Osteocyte (in vitro differentiated cells): ENCODE measurements around the gene DEGS2. TPM values are rescaled to one million over a fixed set of nuclear protein-coding genes. Genes with fewer than 3 reads are reported as not detected.
A peak's percentile ranks its signal among the peaks of the same experiment; 100 is the strongest.
"Not testable (repeated sequence)": the region's sequence is repeated elsewhere in the genome, so short reads cannot be mapped to it uniquely, and the experiment has no call there.

ENCODE experiments used
- DNase-seq: peaks from one replicate; pipeline ENCODE4 v3.0.0; 2021; ENCODE audit warnings: mixed read lengths; ENCODE audit not compliant: unreplicated experiment; ENCODE audit errors: extremely low spot score
- H3K27ac Mint-ChIP-seq: one replicate; pipeline ENCODE4 v1.8.0; 2021; ENCODE audit warnings: mild to moderate bottlenecking, mixed read lengths; ENCODE audit not compliant: unreplicated experiment
- H3K27me3 Mint-ChIP-seq: one replicate; pipeline ENCODE4 v1.8.0; 2021; ENCODE audit warnings: mixed read lengths; ENCODE audit not compliant: unreplicated experiment
- H3K36me3 Mint-ChIP-seq: one replicate; pipeline ENCODE4 v1.8.0; 2021; ENCODE audit warnings: mixed read lengths; ENCODE audit not compliant: unreplicated experiment
- H3K4me1 Mint-ChIP-seq: one replicate; pipeline ENCODE4 v1.8.0; 2021; ENCODE audit warnings: mixed read lengths; ENCODE audit not compliant: unreplicated experiment
- H3K4me3 Mint-ChIP-seq: one replicate; pipeline ENCODE4 v1.8.0; 2021; ENCODE audit warnings: mild to moderate bottlenecking, moderate library complexity, mixed read lengths; ENCODE audit not compliant: unreplicated experiment
- H3K9me3 Mint-ChIP-seq: one replicate; pipeline ENCODE4 v1.8.0; 2021; ENCODE audit warnings: mixed read lengths; ENCODE audit not compliant: unreplicated experiment
- total RNA-seq: library from RNA; stranded (reverse); gene quantifications from 2 replicates; pipeline ENCODE4 v1.2.1, GENCODE V29; 2021
- TF ChIP-seq, protein P1 (sequence below): fragments of 200-600 bp; sonication (generic); IDR thresholded peaks from 2 replicates; pipeline ENCODE4 v1.5.0; 2021; ENCODE audit warnings: antibody characterized with exemption, mild to moderate bottlenecking, moderate library complexity

The DEGS2 gene
- total RNA-seq, 1 donor from 2014 or later = 0.19 TPM

DNA sequence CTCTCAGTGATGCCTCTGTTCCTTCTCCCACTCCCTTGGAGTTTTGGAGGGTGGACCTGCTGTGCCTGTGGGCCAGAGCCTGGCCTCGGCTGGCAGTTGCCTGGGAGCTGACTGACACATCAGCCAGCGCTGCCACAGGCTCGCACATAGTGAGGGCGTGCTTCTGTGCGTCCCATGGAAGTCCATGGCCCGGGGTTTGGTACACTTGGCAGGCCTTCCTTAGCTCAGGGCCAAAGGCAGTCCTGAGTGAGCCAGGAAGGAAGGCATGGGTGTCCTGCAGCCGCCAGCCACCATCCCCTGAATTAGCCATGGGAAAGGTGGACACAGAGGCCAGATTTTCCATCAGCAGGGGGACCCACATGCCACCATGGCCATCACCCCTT, 1.1 kb upstream of the DEGS2 start:
- DNase-seq = no peak
- Mint-ChIP-seq H3K27me3 (peaks cover 27% of the 10 kb centered on the region), H3K27ac (no peak overlapping the region), H3K4me3 (no peak overlapping the region), H3K9me3 (no peaks in the 10 kb centered on the region), H3K36me3 (no peaks in the 10 kb centered on the region), H3K4me1 (peaks cover 1% of the 10 kb centered on the region)
- TF ChIP-seq, protein P1, sequence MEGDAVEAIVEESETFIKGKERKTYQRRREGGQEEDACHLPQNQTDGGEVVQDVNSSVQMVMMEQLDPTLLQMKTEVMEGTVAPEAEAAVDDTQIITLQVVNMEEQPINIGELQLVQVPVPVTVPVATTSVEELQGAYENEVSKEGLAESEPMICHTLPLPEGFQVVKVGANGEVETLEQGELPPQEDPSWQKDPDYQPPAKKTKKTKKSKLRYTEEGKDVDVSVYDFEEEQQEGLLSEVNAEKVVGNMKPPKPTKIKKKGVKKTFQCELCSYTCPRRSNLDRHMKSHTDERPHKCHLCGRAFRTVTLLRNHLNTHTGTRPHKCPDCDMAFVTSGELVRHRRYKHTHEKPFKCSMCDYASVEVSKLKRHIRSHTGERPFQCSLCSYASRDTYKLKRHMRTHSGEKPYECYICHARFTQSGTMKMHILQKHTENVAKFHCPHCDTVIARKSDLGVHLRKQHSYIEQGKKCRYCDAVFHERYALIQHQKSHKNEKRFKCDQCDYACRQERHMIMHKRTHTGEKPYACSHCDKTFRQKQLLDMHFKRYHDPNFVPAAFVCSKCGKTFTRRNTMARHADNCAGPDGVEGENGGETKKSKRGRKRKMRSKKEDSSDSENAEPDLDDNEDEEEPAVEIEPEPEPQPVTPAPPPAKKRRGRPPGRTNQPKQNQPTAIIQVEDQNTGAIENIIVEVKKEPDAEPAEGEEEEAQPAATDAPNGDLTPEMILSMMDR = no peak

DNA sequence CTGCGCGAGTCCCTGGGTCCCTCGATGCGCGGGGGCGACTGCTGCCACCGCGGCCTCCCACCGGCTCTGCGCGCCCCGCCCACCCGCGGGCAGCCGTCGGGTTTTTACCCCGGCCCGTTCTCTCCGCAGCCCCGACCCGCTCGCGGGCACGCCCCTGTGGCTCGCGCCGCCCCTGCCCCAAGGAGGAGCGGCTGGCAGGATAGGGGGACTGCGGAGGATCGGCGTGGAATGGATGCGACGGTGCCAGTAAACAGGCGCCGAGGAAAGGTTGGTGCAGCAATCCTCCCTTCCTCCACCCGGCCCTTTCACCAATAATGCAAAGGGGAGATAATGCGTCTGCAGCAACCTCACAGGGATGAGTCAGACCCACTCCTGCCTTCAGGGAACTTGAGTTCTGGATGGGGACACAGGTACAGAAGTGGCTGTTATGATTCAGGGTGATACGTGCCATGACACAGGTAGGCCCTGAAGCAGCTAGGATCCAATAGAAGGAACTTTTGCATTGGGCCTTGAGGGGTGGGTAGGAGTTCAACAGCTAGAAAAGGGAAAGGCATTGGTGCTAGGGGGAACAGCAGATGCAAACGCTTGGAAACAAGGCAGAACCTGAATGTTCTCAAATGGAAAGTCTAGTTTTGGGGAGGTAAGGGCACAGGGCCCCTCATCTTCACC, 554 bp upstream of the DEGS2 start:
- Mint-ChIP-seq H3K27ac (no peak overlapping the region), H3K4me1 (peaks cover 1% of the 10 kb centered on the region), H3K36me3 (peaks cover 2% of the 10 kb centered on the region), H3K4me3 (peak overlapping the region; percentile 18), H3K27me3 (peaks cover 24% of the 10 kb centered on the region), H3K9me3 (peaks cover 3% of the 10 kb centered on the region)
- TF ChIP-seq, protein P1 = no peak
- no peak for DNase-seq

DNA sequence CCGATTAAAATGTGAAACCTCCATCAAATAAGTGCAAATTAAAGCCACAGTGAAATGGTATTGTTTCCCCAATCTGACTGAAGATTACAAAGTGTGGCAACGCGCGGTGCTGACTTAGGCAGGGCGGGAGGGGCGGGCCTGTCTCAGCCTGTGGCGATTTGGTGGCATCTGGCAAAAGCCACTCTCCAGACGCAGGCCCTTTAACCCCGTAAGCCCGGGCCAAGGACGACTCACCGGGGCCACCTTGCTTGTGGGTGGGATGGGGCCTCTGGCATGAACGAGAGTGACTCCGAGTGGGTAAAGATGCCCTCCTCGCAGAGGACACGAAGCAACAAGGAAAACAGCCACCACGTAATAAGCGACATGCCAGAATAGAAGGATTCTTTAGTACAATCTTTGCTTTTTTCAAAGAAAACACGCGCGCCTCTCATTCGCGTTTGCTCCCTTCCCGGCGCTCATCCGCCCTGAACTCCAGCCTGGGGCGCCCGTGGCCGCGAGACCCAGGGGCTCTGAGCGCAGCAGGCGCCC, 815 bp downstream of the DEGS2 start:
- Mint-ChIP-seq H3K27me3 (peaks cover 22% of the 10 kb centered on the region), H3K36me3 (peaks cover 3% of the 10 kb centered on the region), H3K4me1 (peaks cover 1% of the 10 kb centered on the region), H3K4me3 (peak overlapping the region; percentile 29), H3K27ac (no peak overlapping the region), H3K9me3 (peaks cover 5% of the 10 kb centered on the region)
- TF ChIP-seq, protein P1 = no peak
- DNase-seq = no peak

DNA sequence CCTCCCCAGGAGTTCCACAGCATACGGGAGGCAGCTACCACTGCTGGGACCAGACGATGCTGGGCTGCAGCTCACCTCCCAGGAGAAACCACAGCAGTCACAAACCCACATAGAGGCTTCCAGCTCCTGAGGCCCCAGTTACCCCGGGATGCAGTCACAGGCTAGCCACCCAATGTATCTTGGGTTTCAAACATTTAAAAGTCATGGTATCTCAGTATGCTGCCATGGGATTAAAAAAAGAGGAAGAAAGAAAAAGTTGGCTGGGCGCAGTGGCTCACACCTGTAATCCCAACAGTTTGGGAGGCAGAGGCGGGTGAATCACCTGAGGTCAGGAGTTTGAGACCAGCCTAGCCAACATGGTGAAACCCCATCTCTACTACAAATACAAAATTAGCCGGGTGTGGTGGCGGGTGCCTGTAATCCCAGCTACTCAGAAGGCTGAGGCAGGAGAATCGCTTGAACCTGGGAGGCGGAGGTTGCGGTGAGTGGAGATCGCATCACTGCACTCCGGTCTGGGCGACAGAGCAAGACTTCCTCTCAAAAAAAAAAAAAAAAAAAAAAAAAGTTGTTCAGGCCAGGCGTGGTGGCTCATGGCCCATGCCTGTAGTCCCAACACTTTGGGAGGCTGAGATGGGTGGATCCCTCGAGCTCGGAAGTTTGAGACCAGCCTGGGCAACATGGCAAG, 1.8 kb downstream of the DEGS2 start:
- H3K27me3 Mint-ChIP-seq = peaks cover 22% of the 10 kb centered on the region
- not testable (repeated sequence) for H3K9me3 Mint-ChIP-seq, H3K4me3 Mint-ChIP-seq, H3K4me1 Mint-ChIP-seq, DNase-seq, H3K27ac Mint-ChIP-seq, H3K36me3 Mint-ChIP-seq

DNA sequence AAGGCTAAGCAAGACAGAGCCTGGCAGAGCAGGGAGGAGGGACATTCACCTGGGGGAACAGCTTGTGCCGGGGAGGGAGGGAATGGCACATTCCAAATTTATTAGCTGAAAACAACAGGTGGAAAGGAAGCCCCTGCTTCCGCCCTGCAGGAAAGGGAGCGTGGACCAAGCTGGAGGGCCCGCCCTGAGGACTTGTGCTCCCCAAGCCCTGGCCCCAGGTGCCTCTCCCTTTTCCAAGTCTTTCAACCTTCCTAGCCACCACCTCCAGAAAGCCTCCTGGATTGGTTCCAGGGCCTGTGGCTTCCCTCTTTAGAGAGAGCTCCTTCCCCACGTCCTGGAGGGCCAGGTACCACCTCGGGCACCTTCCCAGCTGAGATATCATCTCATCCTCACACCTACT, 2.7 kb downstream of the DEGS2 start:
- no peak for DNase-seq
- no peak overlapping the region for H3K27ac Mint-ChIP-seq
- H3K4me3 Mint-ChIP-seq = no peak overlapping the region
- peaks cover 3% of the 10 kb centered on the region for H3K36me3 Mint-ChIP-seq
- H3K27me3 Mint-ChIP-seq = peaks cover 22% of the 10 kb centered on the region
- peaks cover 1% of the 10 kb centered on the region for H3K4me1 Mint-ChIP-seq
- TF ChIP-seq, protein P1 = no peak
- H3K9me3 Mint-ChIP-seq = peaks cover 5% of the 10 kb centered on the region
